Hepatic stellate cell (primary cell): ENCODE results near the gene TNNI3.
"Not testable (repeated sequence)": the region's sequence is repeated elsewhere in the genome, so short reads cannot be mapped to it uniquely, and the experiment has no call there.

Source experiments
- DNase-seq: peaks from one replicate; pipeline ENCODE4 v3.0.0; 2011; ENCODE audit warnings: low spot score

Gene TNNI3

GRCh38 chr19:55157064-55157908 lies at the start of gene TNNI3:
Gene TNNI3, minus strand, starts transcription at chr19:55157732. Its CDS starts 143 bp downstream, at chr19:55157589.
- DNase-seq = no peak

DNA sequence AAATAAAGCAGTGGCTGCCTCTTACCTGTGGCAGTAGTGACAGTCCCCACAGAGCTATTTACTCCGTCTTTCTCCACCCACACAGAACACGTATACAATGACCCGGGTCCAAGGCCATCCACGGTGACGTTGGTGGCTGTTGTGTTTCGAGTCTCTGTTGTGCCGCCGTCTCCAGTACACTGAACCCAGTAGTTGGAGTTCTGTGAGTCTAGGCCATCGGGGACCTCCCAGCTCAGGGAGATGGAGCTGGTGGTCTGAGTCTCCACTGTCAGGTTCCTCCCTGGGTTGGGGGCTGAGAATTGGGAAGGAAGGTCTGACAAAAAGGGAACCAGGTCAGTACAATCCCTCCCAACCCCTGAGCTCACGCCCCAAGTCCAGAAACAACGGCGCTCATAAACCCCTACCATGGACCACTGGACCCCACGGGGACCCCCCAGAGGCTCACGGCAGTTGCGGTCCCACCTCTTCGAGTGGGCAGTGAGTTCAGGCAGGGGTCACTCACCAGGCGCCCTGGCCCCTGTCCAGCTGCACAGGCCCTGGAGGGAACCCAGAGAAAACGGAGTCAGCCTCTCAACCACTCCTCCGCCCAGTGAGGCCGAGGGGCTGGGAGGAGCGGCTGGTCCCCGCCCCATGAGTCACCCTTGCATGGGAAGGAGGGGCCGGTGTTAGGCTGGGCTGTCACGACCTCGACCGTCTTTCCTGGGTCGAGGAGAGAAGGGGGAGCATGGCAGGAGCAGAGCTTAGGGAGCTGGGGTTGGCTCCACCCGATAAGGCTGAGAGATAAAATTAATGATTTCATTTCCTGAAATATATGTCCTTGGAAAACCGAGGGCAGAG lies 49.4 kb upstream of the TNNI3 start:
- peak; percentile 99 for DNase-seq

DNA sequence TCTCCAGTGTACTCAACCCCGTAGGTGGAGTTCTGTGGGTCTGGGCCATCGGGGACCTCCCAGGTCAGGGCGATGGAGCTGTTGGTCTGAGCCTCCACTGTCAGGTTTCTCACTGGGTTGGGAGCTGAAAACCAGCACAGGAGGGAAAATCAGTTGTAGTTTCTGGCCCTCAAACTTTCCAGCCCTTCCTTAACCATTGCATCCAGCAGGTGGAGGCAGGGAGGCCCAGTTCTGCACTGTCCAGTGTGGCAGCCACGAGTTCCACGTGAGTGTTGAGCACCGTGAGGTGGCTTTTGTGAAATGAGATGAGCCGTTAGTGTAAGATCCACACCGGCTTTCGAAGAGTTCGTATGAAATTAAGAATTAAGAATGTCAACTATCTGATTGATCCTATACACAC lies 44.7 kb upstream of the TNNI3 start:
- DNase-seq = not testable (repeated sequence)

DNA sequence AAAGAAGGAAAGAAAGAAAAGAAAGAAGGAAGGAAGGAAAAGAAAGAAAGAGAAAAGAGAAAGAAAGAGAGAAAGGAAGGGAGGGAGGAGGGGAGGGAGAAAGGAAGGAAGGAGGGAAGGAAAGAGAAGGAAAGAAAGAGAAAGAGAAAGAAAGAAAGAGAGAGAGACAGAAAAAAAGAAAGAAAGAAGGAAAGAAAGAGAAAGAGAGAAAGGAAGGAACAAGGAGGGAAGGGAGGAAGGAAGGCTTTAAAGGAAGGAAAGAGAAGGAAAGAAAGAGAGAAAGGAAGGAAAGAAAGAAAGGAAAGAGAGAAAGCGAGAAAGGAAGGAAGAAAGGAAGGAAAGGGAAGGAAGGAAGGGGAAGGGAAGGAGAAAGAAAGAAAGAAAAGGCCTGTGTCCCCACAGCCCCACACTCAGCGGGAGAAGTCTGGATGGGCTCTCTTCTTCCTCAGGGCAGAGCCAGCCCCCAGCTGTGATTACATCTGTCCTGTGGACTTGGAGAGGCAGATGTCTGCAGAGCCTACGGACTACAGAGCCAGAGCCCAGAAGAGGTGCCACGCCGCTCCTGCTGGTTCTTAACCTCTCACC lies 42.2 kb upstream of the TNNI3 start:
- DNase-seq = no peak

DNA sequence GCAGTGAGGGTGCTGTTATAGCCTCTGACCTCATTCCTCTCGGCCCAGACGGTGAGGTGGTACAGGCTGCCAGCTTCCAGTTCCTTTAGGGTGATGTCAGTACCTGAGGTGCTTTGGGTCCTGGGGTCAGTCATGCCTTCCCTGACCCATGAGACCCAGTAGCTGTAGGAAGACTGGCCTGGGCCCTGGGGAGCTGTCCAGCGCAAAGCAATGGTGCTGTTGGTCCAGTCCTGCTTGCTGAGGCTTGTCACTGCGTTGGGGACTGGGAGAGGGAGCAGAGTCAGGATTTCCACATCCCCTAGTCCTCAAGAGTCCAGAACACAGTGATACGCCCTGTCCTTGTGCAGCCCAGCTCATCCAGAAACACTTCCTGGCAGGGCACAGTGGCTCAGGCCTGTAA lies 41.1 kb upstream of the TNNI3 start:
- DNase-seq = no peak

GRCh38 chr19:55197528-55197927 lies 40.0 kb upstream of the TNNI3 start:
- DNase-seq = no peak

DNA sequence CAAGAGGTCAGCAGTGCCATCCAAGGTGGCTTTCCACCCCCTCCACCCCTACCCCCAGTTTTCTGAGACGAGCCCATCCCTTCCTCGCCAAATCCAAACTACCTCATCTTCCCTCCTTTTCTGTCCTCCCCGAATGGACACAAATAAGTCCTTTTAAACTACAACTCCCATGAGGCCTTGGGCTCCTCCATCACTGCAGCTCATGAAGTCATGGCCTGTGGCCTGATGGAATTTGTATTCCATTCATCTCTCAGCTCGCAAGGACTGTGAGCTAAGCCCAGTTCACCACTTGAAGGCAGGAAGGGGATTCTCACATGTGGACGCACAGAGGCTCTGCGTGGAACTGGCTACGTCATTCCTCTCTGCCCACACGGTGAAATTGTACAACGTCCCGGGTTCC lies 39.3 kb upstream of the TNNI3 start:
- DNase-seq = no peak

- DNase-seq = no peak
These were observed 35.9 kb upstream of the TNNI3 start for GRCh38 chr19:55193481-55193880.

DNA sequence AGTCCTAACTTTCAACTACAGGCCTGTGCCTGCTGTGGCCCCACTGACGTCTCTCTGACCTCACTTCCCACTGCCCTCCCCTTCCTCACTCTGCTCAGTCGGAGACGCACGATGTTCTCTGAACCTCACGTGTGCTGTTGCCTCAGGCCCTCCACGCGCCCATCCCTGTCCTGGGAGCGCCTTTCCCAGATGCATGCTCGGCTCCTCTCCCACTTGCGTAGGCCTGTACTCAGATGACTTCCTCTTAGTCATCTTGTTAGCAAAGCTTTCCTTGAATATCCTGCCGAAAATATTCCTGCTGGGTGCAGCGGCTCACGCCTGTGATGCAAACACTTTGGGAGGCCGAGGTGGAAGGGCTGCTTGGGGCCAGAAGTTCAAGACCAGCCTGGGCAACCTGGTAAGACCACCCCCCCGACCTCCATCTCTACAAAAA lies 31.9 kb upstream of the TNNI3 start:
- peak; percentile 81 for DNase-seq

GRCh38 chr19:55188625-55189024 lies 31.1 kb upstream of the TNNI3 start:
- no peak for DNase-seq

DNA sequence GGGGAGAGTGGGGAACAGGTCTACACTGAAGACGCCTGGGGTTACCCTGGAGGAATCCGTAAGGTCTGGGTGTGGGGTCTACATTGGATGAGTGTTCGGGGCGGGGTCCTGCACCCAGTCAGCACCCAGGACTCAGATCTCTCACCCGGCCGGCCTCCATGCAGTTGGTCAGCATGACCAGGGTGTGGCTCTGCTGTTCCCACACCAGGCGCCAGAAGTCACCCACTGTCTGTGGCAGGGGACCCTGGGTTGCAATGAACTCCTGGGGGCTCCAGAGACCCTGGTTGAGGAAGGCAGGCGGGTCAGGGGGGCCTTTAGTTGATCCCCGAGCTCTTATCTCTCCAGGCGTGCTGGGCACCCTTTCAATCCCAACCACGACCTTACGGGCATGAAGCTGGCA lies 28.5 kb upstream of the TNNI3 start:
- no peak for DNase-seq

DNA sequence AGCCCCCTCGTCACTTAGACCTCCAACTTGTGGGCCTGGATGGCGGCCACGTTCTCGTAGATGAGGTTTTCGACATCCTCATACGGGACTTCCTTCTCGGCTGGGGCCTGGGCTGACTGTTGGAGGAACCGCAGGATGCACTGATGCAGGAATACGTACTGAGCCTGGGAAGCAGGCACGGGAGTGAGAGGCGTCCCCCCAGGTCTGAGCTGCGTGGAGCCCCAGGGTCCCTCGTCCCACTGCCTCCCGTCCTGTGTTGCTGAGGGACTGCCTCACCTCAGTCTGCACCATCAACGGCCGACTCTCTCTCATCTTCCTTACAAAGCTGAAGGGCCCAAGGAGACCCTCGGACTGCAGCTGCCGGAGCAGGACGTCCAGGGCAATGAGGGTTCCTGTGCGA lies 24.2 kb upstream of the TNNI3 start:
- DNase-seq = no peak

DNA sequence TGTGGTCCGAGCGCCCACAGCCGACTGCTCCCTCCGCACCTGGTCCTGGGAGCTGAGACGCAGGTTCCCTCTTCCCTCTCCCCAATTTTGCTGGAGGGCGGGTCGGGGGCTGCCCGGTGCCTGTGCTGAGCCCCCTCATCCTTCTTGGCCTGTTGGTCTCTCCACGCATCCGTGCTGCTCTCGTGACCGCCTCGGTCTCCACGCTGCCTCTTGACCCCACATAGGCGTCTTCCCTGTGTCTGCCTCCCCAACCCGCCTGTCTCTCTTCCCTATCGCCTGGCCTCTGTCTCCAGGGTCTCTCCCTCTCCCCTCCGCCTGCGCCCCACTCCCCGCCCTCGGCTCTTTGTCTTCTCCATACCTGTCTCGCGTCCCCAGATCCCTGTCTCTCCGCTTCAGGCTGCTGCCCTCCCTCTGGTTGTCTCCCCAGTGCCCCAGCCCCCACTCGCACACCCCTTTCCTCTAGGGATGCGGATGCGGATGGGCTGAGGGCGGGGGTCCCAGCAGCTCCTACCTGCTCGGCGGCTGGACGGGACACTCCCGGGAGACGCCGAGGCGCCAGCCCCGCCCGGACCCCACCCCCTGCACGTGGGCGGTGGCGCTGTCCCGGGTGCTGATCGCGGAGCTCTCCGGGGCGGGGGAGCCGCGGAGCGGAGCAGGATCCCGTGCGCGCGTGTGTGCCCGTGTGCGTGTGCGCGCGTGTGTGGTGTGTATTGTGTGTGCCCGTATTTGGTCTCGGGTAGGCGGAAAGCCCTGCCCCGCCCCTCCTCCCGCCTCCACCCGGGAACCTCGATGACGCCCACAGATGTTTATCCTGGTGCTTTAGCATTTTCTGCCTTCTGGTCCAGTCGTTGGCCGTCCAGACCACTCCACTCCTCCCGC lies 22.3 kb upstream of the TNNI3 start, which contains the start of gene SYT5:
TSS of gene SYT5 (minus strand) at position 684 of the 879 bp plus-strand sequence. CDS start 1,248 bp downstream, outside the sequence.
- peak; percentile 59 for DNase-seq

GRCh38 chr19:55178781-55179599 lies 21.5 kb upstream of the TNNI3 start:
- DNase-seq = peak; percentile 94

GRCh38 chr19:55176076-55176475 lies 18.5 kb upstream of the TNNI3 start:
- DNase-seq = no peak

DNA sequence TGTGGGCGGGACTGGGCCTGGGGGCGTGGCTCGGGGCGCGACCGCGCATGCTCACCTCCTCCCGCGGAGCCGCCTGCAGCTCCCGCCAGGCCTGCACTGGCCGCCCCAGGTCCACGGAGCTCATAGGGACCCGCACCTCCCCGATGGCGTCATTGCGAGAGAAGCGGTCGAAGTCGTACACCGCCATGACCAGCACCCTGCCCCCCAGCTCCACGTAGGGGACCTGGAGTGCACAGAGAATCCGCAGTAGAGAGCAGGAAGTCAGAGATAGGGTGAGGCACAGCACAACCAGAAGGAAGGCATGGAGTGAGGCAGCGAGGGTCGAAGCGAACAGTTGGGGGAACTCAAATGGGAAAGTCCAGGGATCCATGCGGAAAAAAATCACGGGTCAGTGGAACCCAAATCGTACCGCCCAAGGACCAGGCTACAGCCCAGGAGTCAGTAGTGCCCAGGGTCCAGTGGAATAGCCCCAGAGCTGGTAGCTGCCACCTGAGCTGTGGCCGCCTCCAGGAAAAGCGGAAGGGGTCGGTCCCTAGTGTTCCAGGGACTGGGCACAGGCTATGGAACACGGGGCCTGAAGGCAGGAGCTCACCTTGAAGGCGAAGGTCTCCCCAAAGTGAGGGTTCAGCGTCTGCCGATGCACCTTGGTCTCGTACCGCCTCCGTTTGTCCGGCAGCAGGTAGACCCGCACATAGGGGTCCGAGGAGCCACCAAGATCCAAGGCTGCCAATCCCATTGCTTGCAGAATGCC lies 17.8 kb upstream of the TNNI3 start:
- DNase-seq = no peak

DNA sequence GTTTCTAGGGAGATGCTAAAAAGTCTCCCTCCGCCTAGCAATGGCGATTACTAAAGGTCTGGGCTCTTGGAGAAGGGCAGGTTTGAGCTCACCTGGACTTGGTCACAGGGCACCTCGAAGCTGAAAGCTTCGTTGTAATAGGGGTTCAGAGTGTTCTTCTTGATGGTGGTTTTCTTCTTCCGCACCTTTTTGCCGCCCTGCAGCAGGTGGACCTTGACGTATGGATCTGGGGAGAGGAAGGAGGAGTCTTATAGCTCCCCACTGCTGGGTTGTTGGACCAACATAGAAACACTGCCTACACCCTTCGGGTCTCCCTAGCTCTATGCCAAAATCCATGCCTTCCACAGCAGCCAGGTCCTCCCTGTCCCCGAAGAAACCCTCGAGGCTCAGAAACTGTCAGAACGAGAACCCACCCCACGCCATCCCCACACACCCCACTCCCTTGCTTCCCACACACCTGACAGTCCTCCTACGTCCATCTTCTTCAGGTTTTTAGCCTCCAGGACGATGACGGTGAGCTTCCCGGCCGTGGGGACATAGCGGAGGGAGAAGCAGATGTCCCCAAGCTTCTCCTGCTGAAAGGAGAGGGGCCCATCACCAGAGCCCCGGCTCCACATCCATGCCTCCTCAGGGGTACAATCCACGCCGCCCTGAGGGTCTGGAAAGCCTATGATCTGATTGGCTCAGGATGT lies 17.0 kb upstream of the TNNI3 start:
- no peak for DNase-seq

DNA sequence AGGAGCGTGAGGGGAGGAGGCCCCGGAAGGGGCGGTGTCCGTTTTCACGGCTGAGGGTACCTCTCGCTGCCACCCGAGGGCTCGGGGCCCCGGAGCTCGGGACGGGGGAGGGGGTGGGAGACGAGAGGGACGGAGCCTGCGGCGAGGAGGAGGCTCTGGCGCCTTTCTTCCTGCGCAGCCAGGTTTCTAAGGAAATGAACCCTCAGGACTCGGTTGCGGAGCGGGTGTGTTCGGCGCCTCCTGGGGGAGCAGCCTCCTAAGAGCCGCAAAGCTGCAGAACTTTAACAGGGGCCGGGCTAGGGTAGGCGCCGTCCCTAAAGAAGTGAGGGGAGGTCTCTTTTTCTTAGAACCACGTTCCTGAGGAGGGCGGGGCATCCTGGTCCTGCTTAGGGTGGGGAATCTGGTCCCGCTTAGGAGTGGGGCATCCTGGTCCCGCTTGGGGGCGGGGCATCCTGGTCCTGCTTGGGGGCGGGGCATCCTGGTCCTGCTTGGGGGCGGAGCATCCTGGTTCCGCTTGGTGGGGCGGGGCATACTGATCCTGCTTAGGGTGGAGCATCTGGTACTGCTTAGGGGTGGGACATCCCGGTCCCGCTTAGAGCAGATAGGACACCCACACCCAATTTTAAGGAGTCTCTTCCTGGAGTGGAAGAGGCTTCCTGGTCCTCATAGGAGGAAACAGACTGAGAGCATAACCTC lies 16.3 kb upstream of the TNNI3 start:
- DNase-seq = peak; percentile 92
